Stimulated activated CD4-positive, alpha-beta T cell treated with anti-CD3 and anti-CD28 coated beads, Interleukin-1b, Interleukin-23, amount 100 ng/mL, for 24 hours (primary cell): ENCODE data around the gene ABCB8.
"Not testable (repeated sequence)": the region's sequence is repeated elsewhere in the genome, so short reads cannot be mapped to it uniquely, and the experiment has no call there.

Experiments
- DNase-seq, 4 experiments: peaks; one replicate each; pipeline ENCODE4 v3.0.0-alpha.2; 2020; ENCODE audit warnings: low read depth in 4 of 4, low spot score in 1 of 4

The ABCB8 gene

DNA sequence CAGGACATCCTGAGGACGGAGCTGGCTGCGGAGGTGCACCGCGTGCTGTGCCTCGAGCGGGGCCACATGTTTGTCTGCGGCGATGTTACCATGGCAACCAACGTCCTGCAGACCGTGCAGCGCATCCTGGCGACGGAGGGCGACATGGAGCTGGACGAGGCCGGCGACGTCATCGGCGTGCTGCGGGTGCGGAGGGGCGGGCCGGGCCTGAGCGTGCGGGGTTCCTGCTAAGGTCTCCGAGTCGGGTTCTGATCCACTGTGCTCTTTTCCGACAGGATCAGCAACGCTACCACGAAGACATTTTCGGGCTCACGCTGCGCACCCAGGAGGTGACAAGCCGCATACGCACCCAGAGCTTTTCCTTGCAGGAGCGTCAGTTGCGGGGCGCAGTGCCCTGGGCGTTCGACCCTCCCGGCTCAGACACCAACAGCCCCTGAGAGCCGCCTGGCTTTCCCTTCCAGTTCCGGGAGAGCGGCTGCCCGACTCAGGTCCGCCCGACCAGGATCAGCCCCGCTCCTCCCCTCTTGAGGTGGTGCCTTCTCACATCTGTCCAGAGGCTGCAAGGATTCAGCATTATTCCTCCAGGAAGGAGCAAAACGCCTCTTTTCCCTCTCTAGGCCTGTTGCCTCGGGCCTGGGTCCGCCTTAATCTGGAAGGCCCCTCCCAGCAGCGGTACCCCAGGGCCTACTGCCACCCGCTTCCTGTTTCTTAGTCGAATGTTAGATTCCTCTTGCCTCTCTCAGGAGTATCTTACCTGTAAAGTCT lies 14.3 kb upstream of the ABCB8 start:
- DNase-seq, result peak; percentile 57 to 77 (median 70)

DNA sequence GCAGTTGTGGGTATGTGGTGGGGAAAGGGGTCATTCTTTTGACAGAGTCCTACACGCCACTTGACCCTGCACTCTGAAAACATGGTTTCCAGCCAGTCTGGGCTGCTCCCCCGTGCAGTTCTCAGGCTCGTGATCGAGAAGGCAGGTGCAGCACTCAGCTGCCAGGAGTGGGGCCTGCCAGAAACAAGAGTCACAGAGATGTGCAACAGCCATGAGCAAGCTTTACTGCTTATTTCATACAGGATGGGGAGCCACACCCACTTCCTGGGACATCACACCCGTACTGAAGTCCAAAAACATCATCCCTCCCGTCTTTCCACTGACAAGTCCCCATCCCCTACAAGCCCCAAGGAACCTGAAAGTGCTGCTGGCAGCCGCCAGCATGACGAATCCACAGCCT lies 13.3 kb upstream of the ABCB8 start:
- DNase-seq, result no peak

DNA sequence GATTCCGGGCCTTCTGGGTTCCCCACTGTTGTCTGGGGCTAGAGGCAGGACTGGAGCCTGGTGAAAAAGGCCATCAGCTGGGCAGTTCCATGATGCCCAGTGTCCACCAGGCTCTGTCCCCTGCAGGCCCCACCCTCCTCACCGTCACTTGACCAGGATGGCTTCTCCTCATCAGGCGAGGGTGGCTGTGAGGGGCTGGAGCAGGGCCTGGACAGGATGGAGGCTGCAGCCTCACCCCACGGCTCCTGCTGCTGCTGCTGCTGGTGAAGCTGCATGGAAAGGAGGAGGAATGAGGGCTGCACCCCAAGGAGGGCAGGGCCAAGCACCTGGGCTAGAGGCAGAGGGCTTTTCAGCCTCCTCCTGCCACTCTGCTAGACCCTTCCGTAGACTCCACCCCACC lies 12.3 kb upstream of the ABCB8 start:
- no peak for DNase-seq

DNA sequence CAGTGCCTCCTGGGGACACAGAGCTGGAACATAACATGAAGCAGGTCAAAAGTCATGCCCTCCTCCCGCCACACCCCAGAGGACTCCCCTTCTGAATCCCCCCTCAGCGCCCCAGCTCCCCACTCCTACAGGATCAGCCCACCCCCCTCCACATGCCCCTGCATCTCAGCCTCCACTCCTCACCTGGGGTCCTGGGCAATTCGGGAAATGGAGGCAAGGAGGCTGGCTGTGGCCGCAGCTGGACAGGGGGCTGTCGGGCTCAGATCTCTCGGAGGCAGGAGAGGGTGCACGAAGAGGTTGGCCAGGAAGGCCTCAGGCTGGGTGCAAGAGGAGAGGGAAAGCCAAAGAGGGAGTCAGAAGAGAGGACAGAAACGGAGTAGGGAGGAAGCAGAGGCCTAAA lies 11.7 kb upstream of the ABCB8 start:
- DNase-seq, result no peak

- no peak for DNase-seq
These were observed 11.3 kb upstream of the ABCB8 start for GRCh38 chr7:151016942-151017341.

DNA sequence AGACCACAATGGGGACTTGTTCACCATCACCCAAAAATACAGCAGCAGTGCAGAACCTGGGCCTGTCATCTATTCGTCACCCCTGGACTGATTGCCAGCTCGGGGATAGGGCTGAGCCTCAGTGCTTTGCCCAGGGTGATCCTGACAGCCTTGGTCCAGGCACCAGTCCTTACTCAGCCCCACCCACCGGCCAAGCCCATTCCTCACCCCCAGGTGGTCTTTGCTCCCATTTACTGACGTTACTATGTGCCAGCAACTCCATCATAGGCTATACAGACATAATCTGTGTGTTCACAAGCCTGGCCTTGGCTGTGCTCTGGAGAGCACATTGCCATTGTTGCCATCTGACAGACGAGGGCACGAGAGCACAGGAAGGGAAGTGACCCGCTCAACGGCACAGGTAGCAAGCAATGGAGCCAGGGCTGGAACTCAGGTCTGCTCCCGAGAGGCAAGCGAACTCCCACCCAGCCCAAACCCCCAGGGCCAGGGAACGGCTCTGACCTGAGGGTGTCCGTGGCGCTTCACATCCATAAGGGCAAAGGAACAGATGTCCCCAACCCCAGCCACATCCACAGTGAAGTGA lies 10.8 kb upstream of the ABCB8 start:
- DNase-seq, result no peak

GRCh38 chr7:151017953-151018420 lies 10.3 kb upstream of the ABCB8 start:
- DNase-seq, result peak; percentile 61 to 77 (median 74)

DNA sequence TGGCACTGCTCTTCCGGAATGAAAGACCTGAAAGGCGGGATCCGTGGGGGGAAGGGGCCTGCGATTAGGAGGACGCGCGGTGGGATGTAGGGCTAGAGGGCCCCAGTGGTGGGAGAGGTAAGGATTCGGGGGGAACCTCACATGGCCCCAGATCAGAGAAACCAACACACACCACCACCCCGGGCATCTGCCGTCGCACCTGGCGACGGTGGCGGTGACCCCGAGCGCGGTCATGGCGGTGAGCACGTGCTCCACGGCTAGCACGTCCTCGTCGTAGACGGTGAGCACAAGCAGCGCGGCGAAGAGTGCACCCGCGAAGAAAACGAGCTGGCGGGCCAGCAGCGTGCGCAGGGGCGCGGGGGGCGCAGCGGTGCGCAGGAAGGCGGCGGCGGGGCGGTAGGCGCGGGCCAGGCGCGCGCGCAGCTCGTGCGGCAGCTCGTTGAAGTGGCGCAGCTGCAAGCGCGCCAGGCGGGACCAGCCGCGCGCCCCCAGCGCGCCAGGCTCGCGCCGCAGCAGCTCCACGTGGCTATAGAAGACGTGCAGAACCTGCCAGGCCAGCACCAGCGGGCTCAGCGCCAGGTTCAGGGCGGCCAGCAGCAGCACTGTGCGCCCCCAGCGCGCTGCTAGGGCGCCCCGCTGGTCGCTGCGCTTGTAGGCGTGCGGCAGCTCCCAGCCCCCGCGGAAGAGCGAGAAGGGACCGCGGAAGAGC lies 9.7 kb upstream of the ABCB8 start:
- no peak for DNase-seq

- DNase-seq, result no peak
These were observed 9.2 kb upstream of the ABCB8 start for GRCh38 chr7:151019130-151019447.

GRCh38 chr7:151020231-151020630 lies 8.0 kb upstream of the ABCB8 start:
- DNase-seq, result no peak

DNA sequence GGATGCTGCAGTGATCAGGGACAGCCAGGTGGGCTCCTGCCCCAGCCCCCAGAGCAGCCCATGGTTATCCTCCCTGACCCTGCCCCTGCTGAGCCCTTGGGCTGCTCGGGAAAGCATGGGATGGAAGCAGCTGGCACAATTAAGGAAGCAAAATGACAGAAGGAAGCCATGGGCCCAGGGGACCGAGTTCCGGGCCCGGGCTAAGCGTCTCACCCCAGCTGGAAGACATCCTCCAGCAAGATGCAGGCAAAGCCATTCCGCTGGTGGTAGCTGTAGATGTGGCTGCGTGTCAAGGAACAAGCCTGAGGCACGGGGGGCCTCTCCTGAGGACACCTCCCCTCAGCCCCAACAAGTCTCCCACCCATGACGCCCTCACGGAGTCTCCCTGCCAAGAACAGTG lies 5.0 kb upstream of the ABCB8 start:
- DNase-seq, result no peak

- DNase-seq, result no peak
These were observed 3.7 kb upstream of the ABCB8 start, which contains the start of gene ATG9B for GRCh38 chr7:151024435-151025056. ATG9B (minus strand) TSS chr7:151024494; CDS start chr7:151024423, 71 bp downstream.

GRCh38 chr7:151025924-151026671 lies 2.2 kb upstream of the ABCB8 start:
- DNase-seq, result no peak

GRCh38 chr7:151026771-151027727 lies 1.2 kb upstream of the ABCB8 start:
- not testable (repeated sequence) for DNase-seq

DNA sequence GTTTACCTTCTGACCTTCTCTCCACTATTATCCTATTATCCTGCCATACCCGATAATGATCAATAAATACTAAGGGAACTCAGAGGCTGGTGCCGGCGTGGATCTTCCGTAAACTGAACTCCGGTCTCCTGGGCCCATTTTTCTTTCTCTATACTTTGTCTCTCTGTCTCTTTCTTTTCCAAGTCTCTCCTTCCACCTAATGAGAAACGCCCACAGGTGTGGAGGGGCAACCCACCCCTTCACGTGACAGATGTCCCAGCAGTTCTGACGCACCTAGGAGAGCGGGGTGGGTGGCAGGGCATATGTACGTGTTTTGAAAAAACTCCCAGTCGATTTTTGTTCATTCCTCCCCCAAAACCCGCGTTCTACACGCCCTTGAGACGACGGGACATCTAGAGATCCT lies 521 bp upstream of the ABCB8 start:
- DNase-seq, result not testable (repeated sequence)

DNA sequence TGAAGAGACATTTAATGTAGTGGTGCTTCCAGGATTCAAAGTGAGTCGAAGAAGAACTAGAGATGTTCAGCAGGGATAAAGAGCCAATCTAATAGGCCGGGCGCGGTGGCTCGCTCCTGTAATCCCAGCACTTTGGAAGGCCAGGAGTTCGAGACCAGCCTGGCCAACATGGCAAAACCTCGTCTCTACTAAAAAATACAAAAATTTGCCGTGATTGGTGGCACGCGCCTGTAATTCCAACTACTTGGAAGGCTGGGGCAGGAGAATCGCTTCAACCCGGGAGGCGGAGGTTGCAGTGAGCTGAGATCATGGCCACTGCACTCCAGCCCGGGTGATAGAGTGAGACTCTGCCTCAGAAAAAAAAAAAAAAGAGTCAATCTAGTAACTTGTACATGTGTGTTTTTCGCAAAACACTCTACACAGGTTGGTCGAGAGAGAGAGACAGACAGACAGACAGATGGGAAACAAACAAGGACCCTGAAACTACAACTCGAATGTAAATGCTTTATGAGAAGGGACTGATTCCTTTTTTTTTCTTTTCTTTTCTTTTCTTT lies 775 bp downstream of the ABCB8 start:
- no peak for DNase-seq

- DNase-seq, result no peak
These were observed 2.8 kb downstream of the ABCB8 start for GRCh38 chr7:151031011-151031410.

DNA sequence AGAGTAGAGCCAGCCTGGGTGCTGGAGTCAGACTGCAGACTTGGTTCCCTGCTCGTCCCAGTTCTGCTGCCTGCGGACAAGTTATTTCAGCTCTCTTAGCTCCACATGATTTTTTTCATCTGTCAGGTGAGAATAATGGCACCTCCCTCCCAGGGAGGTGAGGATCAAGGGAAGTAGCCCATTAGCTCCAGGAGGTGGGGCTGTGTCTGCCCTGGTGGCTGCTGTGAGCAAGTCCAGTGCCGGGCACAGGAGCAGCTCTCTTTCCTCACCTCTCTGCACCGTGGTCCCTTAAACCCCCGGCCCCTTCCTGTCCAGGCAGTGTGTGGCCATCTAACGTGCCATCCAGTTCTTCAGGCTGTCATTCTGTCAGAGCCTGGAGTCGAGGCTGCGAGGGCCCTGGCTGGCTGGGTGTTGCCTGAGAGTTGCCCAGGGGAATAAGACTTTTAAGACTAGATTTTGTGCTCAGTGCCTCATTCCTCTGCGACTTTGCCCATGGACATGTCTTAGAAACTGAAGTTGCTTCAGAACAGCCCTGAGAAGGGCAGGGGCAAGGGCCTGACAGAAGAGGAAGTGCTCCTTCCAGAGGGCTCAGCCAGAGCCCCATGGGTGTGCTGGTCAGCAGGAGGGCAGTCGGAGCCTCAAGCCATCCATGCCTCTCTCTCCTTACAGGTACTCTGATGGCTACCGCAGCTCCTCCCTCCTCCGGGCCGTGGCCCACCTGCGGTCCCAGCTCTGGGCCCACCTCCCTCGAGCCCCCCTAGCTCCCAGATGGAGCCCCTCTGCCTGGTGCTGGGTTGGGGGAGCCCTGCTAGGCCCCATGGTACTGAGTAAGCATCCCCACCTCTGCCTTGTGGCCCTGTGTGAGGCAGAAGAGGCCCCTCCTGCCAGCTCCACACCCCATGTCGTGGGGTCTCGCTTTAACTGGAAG lies 5.0 kb downstream of the ABCB8 start:
- no peak for DNase-seq

- DNase-seq, result no peak
These were observed 5.6 kb downstream of the ABCB8 start for GRCh38 chr7:151033864-151034249.
